GM12872 (cell line): ENCODE data around the gene ZEB1.

Experiments used
- CTCF ChIP-seq: IDR thresholded peaks from 3 replicates; pipeline ENCODE4 v1.5.1; 2011; ENCODE audit warnings: low read depth, mild to moderate bottlenecking, low read length, moderate library complexity; ENCODE audit not compliant: insufficient read depth

ZEB1 gene

GRCh38 chr10:31304291-31304970 lies 14.6 kb upstream of the ZEB1 start:
- TF ChIP-seq CTCF, result no peak

GRCh38 chr10:31313396-31313795 lies 5.6 kb upstream of the ZEB1 start:
- TF ChIP-seq CTCF, result no peak

GRCh38 chr10:31314256-31315150 lies 4.5 kb upstream of the ZEB1 start:
- TF ChIP-seq CTCF, result no peak

- TF ChIP-seq CTCF, result no peak
These were observed 3.6 kb upstream of the ZEB1 start for GRCh38 chr10:31315453-31315852.

- TF ChIP-seq CTCF, result no peak
These were observed 1.8 kb upstream of the ZEB1 start for GRCh38 chr10:31317171-31317570.

- TF ChIP-seq CTCF, result no peak
These were observed 1.2 kb upstream of the ZEB1 start for GRCh38 chr10:31317652-31318381.

GRCh38 chr10:31318382-31318853 lies 598 bp upstream of the ZEB1 start:
- TF ChIP-seq CTCF, result no peak
